Measurements from ENCODE around the gene CLDN19.
A peak's percentile ranks its signal among the peaks of the same experiment; 100 is the strongest.

Gene CLDN19

GRCh38 chr1:42739753-42740700 is at the start of gene CLDN19:
Gene CLDN19 (minus strand): TSS chr1:42740236. CDS start chr1:42740063, 173 bp downstream.
- no peak for DNase-seq

GRCh38 chr1:42788021-42788420 is 48.0 kb upstream of the CLDN19 start:
- DNase-seq, result no peak

- no peak for DNase-seq
Observed at GRCh38 chr1:42786097-42786496, 46.1 kb upstream of the CLDN19 start.

- DNase-seq, result peak; percentile 6 to 52 (median 20)
Observed at GRCh38 chr1:42784946-42785693, 45.1 kb upstream of the CLDN19 start, which contains the start of gene TMEM269. Gene TMEM269 (plus strand): TSS chr1:42784991. CDS start chr1:42789894, 4,903 bp downstream.

GRCh38 chr1:42784547-42784945 is 44.5 kb upstream of the CLDN19 start:
- no peak for DNase-seq

GRCh38 chr1:42783092-42783491 is 43.1 kb upstream of the CLDN19 start:
- DNase-seq, result no peak

GRCh38 chr1:42780176-42780575 is 40.1 kb upstream of the CLDN19 start:
- DNase-seq, result no peak

- DNase-seq, result no peak
Observed at GRCh38 chr1:42779725-42780124, 39.7 kb upstream of the CLDN19 start.

GRCh38 chr1:42777852-42778251 is 37.8 kb upstream of the CLDN19 start:
- DNase-seq, result peak in 4 of 6 experiments; percentile 5 to 12 (median 7)

GRCh38 chr1:42776502-42776901 is 36.5 kb upstream of the CLDN19 start:
- DNase-seq, result no peak

- DNase-seq, result no peak
Observed at GRCh38 chr1:42774928-42775526, 35.0 kb upstream of the CLDN19 start.

- no peak for DNase-seq
Observed at GRCh38 chr1:42773420-42773819, 33.4 kb upstream of the CLDN19 start.

- no peak for DNase-seq
Observed at GRCh38 chr1:42769811-42770210, 29.8 kb upstream of the CLDN19 start.

GRCh38 chr1:42768172-42768571 is 28.1 kb upstream of the CLDN19 start:
- DNase-seq, result no peak

- no peak for DNase-seq
Observed at GRCh38 chr1:42767510-42768000, 27.5 kb upstream of the CLDN19 start.

GRCh38 chr1:42766741-42767509 is 26.9 kb upstream of the CLDN19 start, which contains the start of the genes C1orf50 and P3H1:
Gene C1orf50 (plus strand): TSS chr1:42767249. CDS start chr1:42767312, 63 bp downstream.
Gene P3H1 (minus strand): TSS chr1:42767028. CDS start chr1:42766971, 57 bp downstream.
- peak; percentile 97 to 100 (median 98) for DNase-seq

- peak; percentile 3 to 38 (median 16) for DNase-seq
Observed at GRCh38 chr1:42765832-42766740, 26.1 kb upstream of the CLDN19 start.

- DNase-seq, result no peak
Observed at GRCh38 chr1:42765269-42765668, 25.2 kb upstream of the CLDN19 start.

GRCh38 chr1:42762269-42762668 is 22.2 kb upstream of the CLDN19 start:
- DNase-seq, result no peak

GRCh38 chr1:42761567-42761966 is 21.5 kb upstream of the CLDN19 start:
- DNase-seq, result no peak

GRCh38 chr1:42759114-42759513 is 19.1 kb upstream of the CLDN19 start:
- DNase-seq, result no peak
